Activated CD4-positive, alpha-beta T cell treated with anti-CD3 and anti-CD28 coated beads for 36 hours (primary cell): Measurements from ENCODE around the gene CCDC90B. TPM values are rescaled to one million over a fixed set of nuclear protein-coding genes. Genes with fewer than 3 reads are reported as not detected.
"Not testable (repeated sequence)": the region's sequence is repeated elsewhere in the genome, so short reads cannot be mapped to it uniquely, and the experiment has no call there.

Experiments
- ATAC-seq: fragments of 200-7000 bp; cut with Tn5 transposase; one replicate; pipeline ENCODE4 v1.10.0; 2021; ENCODE audit warnings: mild to moderate bottlenecking, moderate library complexity
- CTCF ChIA-PET: fragments of 350-600 bp; sonication (Branson Sonifier 250); formaldehyde crosslinking; loops from one replicate; lab custom pipeline; 2021; ENCODE audit warnings: antibody characterized with exemption; lab: Charles Lee
- POLR2A ChIA-PET: fragments of 350-600 bp; sonication (Branson Sonifier 250); formaldehyde crosslinking; loops from one replicate; lab custom pipeline; 2021; ENCODE audit warnings: antibody characterized with exemption, inconsistent platforms; lab: Charles Lee
- DNase-seq: peaks from one replicate; pipeline ENCODE4 v3.0.0-alpha.2; 2020
- H3K27ac Mint-ChIP-seq: one replicate; pipeline ENCODE4 v1.8.0; 2021; ENCODE audit warnings: mixed read lengths
- H3K27me3 Mint-ChIP-seq: one replicate; pipeline ENCODE4 v1.8.0; 2021; ENCODE audit warnings: mixed read lengths
- H3K36me3 Mint-ChIP-seq: one replicate; pipeline ENCODE4 v1.8.0; 2021; ENCODE audit warnings: low read depth, mixed read lengths
- H3K4me1 Mint-ChIP-seq: one replicate; pipeline ENCODE4 v1.8.0; 2021; ENCODE audit warnings: mixed read lengths
- H3K4me3 Mint-ChIP-seq: one replicate; pipeline ENCODE4 v1.8.0; 2021; ENCODE audit warnings: mild to moderate bottlenecking, moderate library complexity, mixed read lengths
- H3K9me3 Mint-ChIP-seq: one replicate; pipeline ENCODE4 v1.8.0; 2021; ENCODE audit warnings: low read depth, mixed read lengths
- intact Hi-C, 2 experiments: fragments of 100-400 bp; cut with DNase I in 1 of 2; cut with micrococcal nuclease in 1 of 2; formaldehyde crosslinking; loops; one replicate each; pipeline versions ENCODE4 v1.14.2 to v1.15.1; 2022 to 2024; cut with DNase I, micrococcal nuclease
- total RNA-seq, 2 experiments: library from RNA; stranded (reverse); gene quantifications; one replicate each; pipeline ENCODE4 v1.2.3, GENCODE V29; 2021

The CCDC90B gene
- total RNA-seq, 2 experiments from 2014 or later = 30.4 to 32.8 TPM

GRCh38 chr11:83311701-83312100 lies 25.5 kb upstream of the CCDC90B start:
- no peak overlapping the region for H3K27ac Mint-ChIP-seq
- CTCF ChIA-PET = no interaction called here
- ATAC-seq (no peak), DNase-seq (no peak)
- POLR2A ChIA-PET = no interaction called here
- H3K9me3 Mint-ChIP-seq = no peaks in the 10 kb centered on the region
- intact Hi-C loops = no loop called here
- H3K4me3 Mint-ChIP-seq = no peak overlapping the region
- no peaks in the 10 kb centered on the region for H3K36me3 Mint-ChIP-seq
- H3K27me3 Mint-ChIP-seq = peaks cover 16% of the 10 kb centered on the region
- H3K4me1 Mint-ChIP-seq = no peaks in the 10 kb centered on the region

- Mint-ChIP-seq H3K9me3 (no peaks in the 10 kb centered on the region), H3K36me3 (no peaks in the 10 kb centered on the region), H3K4me1 (no peaks in the 10 kb centered on the region), H3K4me3 (no peak overlapping the region), H3K27me3 (peaks cover 16% of the 10 kb centered on the region), H3K27ac (no peak overlapping the region)
- ChIA-PET POLR2A (no interaction called here), CTCF (interaction anchor here (1.2 to 1.3 kb wide), 2 partner anchors 8 to 16 kb away, joined by 3 to 4 read pairs; no protein-coding TSS in a partner anchor)
- intact Hi-C loops = no loop called here
- DNase-seq = no peak
- ATAC-seq = no peak
Observed at GRCh38 chr11:83310718-83311117, 24.6 kb upstream of the CCDC90B start.

DNA sequence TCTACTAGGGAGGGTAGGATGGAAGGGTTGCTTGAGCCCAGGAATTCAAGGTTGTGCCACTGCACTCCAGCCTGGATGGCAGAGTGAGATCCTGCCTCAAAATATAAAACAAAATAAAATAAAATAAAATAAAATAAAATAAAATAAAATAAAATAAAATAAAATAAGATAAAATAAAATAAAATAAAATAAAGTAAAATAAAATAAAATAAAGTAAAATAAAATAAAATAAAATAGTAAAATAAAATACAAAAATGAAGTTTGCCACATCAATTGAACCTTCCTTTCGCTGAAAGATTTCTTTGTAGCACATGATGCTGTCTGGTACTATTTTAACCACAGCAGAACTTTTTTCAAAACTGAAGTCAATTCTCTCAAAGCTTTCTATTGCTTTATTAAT lies 22.4 kb upstream of the CCDC90B start:
- peaks cover 16% of the 10 kb centered on the region for H3K27me3 Mint-ChIP-seq
- CTCF ChIA-PET = interaction anchor here (0.6 to 3.0 kb wide), 4 partner anchors 16 to 507 kb away, joined by 3 to 7 read pairs (median 4); no protein-coding TSS in a partner anchor
- H3K36me3 Mint-ChIP-seq, H3K9me3 Mint-ChIP-seq, H3K4me1 Mint-ChIP-seq, DNase-seq, POLR2A ChIA-PET, ATAC-seq, intact Hi-C loops, H3K27ac Mint-ChIP-seq, H3K4me3 Mint-ChIP-seq: not testable (repeated sequence)

DNA sequence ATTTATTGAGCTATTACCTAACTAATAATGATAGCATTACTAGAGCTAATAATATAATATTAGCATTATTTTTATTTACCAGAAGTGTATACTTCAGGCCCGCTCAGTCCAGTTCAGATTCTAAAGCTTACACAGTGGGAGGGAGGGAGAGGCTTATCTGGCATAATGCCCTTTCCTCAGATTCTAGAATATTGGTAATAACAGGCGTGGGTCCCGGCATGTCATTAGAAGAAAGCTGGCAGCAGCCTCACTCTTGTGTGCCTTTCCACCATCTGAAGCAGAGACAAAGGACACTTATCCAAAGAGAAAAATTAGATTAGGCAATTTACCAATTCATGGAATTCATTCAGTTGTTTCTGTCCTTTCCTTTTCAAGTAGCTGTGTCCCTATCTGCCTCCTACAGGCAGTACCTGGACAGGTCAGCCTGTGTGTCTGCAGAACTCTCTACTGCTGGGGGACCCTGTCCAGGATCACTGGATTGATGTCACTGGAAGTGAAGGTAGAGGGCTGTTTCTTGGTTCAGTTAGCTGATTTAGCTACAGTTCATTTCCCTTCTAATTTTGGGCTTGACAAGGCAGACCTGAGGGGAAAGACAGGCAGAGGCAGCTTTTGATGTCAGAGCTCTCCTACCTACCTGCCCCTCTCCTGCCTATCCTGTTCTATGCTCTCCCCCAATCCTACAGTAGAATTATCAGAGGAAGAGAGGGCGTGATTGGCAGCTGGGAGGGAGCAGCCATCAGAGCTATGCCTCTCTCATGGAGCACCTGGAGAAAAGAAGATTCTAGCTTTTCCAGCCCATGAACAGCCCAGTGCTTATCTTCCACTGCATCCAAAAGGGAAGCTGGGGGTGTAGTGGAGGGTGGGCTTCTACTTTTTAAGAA lies 20.3 kb upstream of the CCDC90B start:
- Mint-ChIP-seq H3K27ac (no peak overlapping the region), H3K27me3 (peaks cover 10% of the 10 kb centered on the region), H3K4me1 (no peaks in the 10 kb centered on the region), H3K4me3 (no peak overlapping the region), H3K9me3 (no peaks in the 10 kb centered on the region), H3K36me3 (no peaks in the 10 kb centered on the region)
- intact Hi-C loops = no loop called here
- ATAC-seq (no peak), DNase-seq (no peak)
- POLR2A ChIA-PET = no interaction called here
- CTCF ChIA-PET = interaction anchor here (0.6 to 3.0 kb wide), 4 partner anchors 11 to 305 kb away, joined by 3 to 7 read pairs (median 5); no protein-coding TSS in a partner anchor

DNA sequence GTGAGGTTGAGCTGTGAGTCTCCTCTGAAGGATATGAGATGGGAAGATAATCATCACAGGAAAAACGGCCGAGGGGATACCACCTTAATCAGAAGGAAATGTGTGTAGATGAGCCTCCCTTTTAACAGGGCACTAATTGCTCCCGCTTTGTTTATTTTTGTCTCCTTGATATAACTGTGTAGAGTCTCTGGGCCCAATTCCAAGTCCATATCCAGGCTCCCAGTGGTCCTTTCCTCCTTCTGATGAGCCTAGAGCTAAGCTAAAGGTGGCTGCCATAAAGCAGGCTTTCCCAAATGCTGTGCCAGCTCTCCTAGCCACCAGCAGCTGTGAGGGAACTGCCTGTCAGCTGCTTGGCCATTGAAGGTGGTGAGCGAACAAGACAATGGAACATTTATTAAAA lies 17.1 kb upstream of the CCDC90B start:
- intact Hi-C loops = no loop called here
- DNase-seq (no peak), ATAC-seq (no peak)
- POLR2A ChIA-PET = no interaction called here
- Mint-ChIP-seq H3K27me3 (peaks cover 3% of the 10 kb centered on the region), H3K4me3 (no peak overlapping the region), H3K9me3 (no peaks in the 10 kb centered on the region), H3K36me3 (no peaks in the 10 kb centered on the region), H3K4me1 (no peaks in the 10 kb centered on the region), H3K27ac (no peak overlapping the region)
- CTCF ChIA-PET = interaction anchor here (0.9 to 3.1 kb wide), 3 partner anchors 9 to 54 kb away, joined by 3 to 24 read pairs (median 4); no protein-coding TSS in a partner anchor

GRCh38 chr11:83302151-83302550 lies 16.0 kb upstream of the CCDC90B start:
- Mint-ChIP-seq H3K36me3 (no peaks in the 10 kb centered on the region), H3K4me1 (no peaks in the 10 kb centered on the region), H3K27ac (no peak overlapping the region), H3K9me3 (no peaks in the 10 kb centered on the region), H3K4me3 (no peak overlapping the region), H3K27me3 (peaks cover under 1% of the 10 kb centered on the region)
- ATAC-seq (no peak), DNase-seq (no peak)
- POLR2A ChIA-PET = no interaction called here
- intact Hi-C loops = no loop called here
- CTCF ChIA-PET = interaction anchor here (3.1 kb wide), 1 partner anchor 10 kb away, joined by 24 read pairs; no protein-coding TSS in a partner anchor

DNA sequence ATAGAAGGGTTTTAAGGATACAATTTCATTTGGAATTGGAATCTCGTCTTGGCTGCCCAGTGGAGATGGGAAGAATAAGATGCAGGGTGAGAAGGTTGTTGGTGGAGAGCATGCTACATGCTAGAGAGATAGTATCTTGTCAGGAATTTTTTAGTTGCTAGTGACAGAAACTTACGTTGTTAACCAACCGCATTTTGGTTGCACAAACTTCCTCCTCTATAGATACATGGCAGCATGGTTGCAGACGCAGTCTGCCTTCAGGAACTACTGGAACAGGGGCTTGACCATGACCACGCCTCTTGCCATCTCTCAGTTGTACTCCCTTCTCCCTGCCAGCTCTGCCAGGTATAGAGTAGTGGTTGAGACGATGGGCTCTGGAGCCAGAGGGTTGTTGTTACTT lies 13.5 kb upstream of the CCDC90B start:
- H3K36me3 Mint-ChIP-seq = no peaks in the 10 kb centered on the region
- no peak overlapping the region for H3K27ac Mint-ChIP-seq
- no peak for ATAC-seq
- no peak overlapping the region for H3K4me3 Mint-ChIP-seq
- peaks cover 7% of the 10 kb centered on the region for H3K27me3 Mint-ChIP-seq
- CTCF ChIA-PET = no interaction called here
- no peaks in the 10 kb centered on the region for H3K4me1 Mint-ChIP-seq
- POLR2A ChIA-PET = no interaction called here
- intact Hi-C loops = no loop called here
- DNase-seq = no peak
- no peaks in the 10 kb centered on the region for H3K9me3 Mint-ChIP-seq

GRCh38 chr11:83294208-83294607 lies 8.0 kb upstream of the CCDC90B start:
- Mint-ChIP-seq H3K4me1 (peaks cover 10% of the 10 kb centered on the region), H3K4me3 (no peak overlapping the region), H3K27ac (no peak overlapping the region), H3K36me3 (no peaks in the 10 kb centered on the region), H3K27me3 (peaks cover 7% of the 10 kb centered on the region), H3K9me3 (no peaks in the 10 kb centered on the region)
- ATAC-seq (no peak), DNase-seq (no peak)
- intact Hi-C loops = loop anchor here in 1 of 2 experiments (5.0 kb wide), 1 partner anchor 428 kb away; no protein-coding TSS in a partner anchor
- ChIA-PET POLR2A (no interaction called here), CTCF (interaction anchor here (0.7 to 1.5 kb wide), 3 partner anchors 213 to 526 kb away, joined by 3 read pairs; no protein-coding TSS in a partner anchor)

DNA sequence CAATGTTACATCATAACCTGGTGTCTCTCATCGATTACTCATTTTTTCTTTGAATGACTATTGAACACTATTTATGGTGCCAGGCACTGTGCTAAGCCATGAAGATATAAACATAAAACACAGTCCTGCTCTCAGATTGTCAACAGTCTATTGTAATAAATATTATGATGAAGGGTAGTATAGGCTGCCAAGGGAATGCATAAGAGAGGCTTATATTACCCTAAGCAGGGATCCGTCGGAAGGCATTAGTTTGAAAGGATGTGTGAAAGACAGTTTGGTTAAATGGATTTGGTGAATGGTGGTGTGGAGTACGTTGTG lies 7.2 kb upstream of the CCDC90B start:
- Mint-ChIP-seq H3K27ac (no peak overlapping the region), H3K4me1 (peaks cover 10% of the 10 kb centered on the region), H3K9me3 (no peaks in the 10 kb centered on the region), H3K36me3 (no peaks in the 10 kb centered on the region), H3K27me3 (peaks cover 7% of the 10 kb centered on the region), H3K4me3 (no peak overlapping the region)
- peak; percentile 61 for ATAC-seq
- DNase-seq = no peak
- CTCF ChIA-PET = interaction anchor here (0.8 to 4.1 kb wide), 30 partner anchors 9 to 543 kb away, joined by 3 to 37 read pairs (median 4); partner anchors contain the start of genes ANKRD42 and PCF11
- POLR2A ChIA-PET = no interaction called here
- intact Hi-C loops = loop anchor here (1.0 to 5.0 kb wide), 5 partner anchors 429 to 527 kb away; no protein-coding TSS in a partner anchor

DNA sequence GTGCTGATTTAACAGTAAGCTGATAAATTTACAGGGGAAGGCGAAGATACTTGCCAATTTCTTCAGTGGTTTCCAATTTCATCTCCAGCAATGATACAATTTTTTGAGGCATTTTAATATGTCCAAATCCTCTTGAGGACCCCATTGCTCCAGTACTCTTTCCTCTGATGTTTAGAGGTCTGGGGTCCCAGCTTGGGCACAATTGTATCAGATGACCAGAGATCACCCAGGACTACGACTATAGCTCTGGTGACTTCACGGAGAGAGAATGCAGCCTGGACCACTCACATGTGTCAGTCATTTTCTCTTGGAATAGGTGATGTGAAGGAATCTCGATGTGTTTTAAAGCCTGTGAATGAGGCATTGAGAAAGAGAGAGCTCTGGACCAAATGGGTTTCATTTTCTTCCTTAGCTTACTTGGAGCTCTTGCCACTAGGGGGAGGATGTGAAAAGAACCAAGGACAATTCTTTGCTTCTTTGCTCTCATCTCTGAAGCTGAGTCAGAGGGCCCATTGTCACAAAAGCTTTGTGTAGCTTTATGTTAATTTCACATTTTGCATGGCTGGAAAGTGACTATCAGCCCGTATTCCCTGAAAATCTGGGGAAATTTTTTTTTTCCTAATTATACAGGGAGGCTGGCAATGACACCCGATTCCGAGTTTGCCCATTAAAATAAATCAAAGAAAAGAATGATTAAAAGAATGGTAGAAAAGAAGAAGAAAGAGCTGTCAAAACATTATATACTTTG lies 6.7 kb upstream of the CCDC90B start:
- DNase-seq (peak; percentile 50), ATAC-seq (peak; percentile 98)
- CTCF ChIA-PET = interaction anchor here (0.7 to 4.1 kb wide), 36 partner anchors 9 to 1310 kb away, joined by 3 to 37 read pairs (median 4); partner anchors contain the start of genes ANKRD42 and PCF11
- Mint-ChIP-seq H3K4me1 (peaks cover 10% of the 10 kb centered on the region), H3K9me3 (no peaks in the 10 kb centered on the region), H3K27ac (peak overlapping the region; percentile 56), H3K36me3 (no peaks in the 10 kb centered on the region), H3K27me3 (peaks cover 7% of the 10 kb centered on the region), H3K4me3 (peak overlapping the region; percentile 52)
- intact Hi-C loops = loop anchor here (1.0 to 5.0 kb wide), 5 partner anchors 429 to 527 kb away; no protein-coding TSS in a partner anchor
- POLR2A ChIA-PET = interaction anchor here (0.6 kb wide), 1 partner anchor 561 kb away, joined by 3 read pairs; no protein-coding TSS in a partner anchor

GRCh38 chr11:83287631-83288030 lies 1.5 kb upstream of the CCDC90B start:
- no peaks in the 10 kb centered on the region for H3K27me3 Mint-ChIP-seq
- intact Hi-C loops = loop anchor here in 1 of 2 experiments (5.0 kb wide), 1 partner anchor 555 kb away; the partner anchor contains the start of gene FAM181B
- no peak overlapping the region for H3K4me3 Mint-ChIP-seq
- ChIA-PET POLR2A (no interaction called here), CTCF (no interaction called here)
- H3K27ac Mint-ChIP-seq = no peak overlapping the region
- H3K36me3 Mint-ChIP-seq = peaks cover 5% of the 10 kb centered on the region
- no peak for DNase-seq
- no peak for ATAC-seq
- peaks cover 29% of the 10 kb centered on the region for H3K4me1 Mint-ChIP-seq
- H3K9me3 Mint-ChIP-seq = peaks cover 3% of the 10 kb centered on the region
